SK-N-SH treated with all-trans-retinoic acid at 6 μM for 48 hours (cell line): ENCODE measurements around the gene CD84.

Experiments used
- ARNTL ChIP-seq: fragments of 450-650 bp; formaldehyde crosslinking; IDR thresholded peaks from 2 replicates; pipeline ENCODE4 v1.5.0; 2020; ENCODE audit warnings: low read depth, mild to moderate bottlenecking, moderate library complexity, borderline replicate concordance
- BACH2 ChIP-seq: fragments of 250-450 bp; sonication (Bioruptor Pico); IDR thresholded peaks from 2 replicates; pipeline ENCODE4 v1.9.0; 2021; ENCODE audit warnings: mild to moderate bottlenecking, borderline replicate concordance
- CSRNP3 ChIP-seq: fragments of 250-450 bp; sonication (Bioruptor Pico); IDR thresholded peaks from 2 replicates; pipeline ENCODE4 v1.5.1; 2021; ENCODE audit warnings: mild to moderate bottlenecking, moderate library complexity
- ESRRG ChIP-seq: fragments of 250-450 bp; sonication (Bioruptor Pico); IDR thresholded peaks from 2 replicates; pipeline ENCODE4 v1.6.1; 2021; ENCODE audit warnings: mild to moderate bottlenecking
- GLIS3 ChIP-seq: fragments of 250-450 bp; sonication (Bioruptor Pico); IDR thresholded peaks from 2 replicates; pipeline ENCODE4 v1.5.0; 2020; ENCODE audit warnings: mild to moderate bottlenecking, moderate library complexity
- ISL1 ChIP-seq: fragments of 250-450 bp; sonication (Bioruptor Pico); IDR thresholded peaks from 2 replicates; pipeline ENCODE4 v2.1.2; 2022; ENCODE audit warnings: mild to moderate bottlenecking, moderate library complexity
- OSR1 ChIP-seq: fragments of 250-450 bp; sonication (Bioruptor Pico); IDR thresholded peaks from 2 replicates; pipeline ENCODE4 v1.8.0; 2022; ENCODE audit warnings: moderate library complexity, mild to moderate bottlenecking, inconsistent platforms
- PATZ1 ChIP-seq: fragments of 250-450 bp; sonication (Bioruptor Pico); IDR thresholded peaks from 2 replicates; pipeline ENCODE4 v1.8.0; 2020; ENCODE audit warnings: mild to moderate bottlenecking, moderate library complexity, borderline replicate concordance
- PPARA ChIP-seq: fragments of 250-450 bp; sonication (Bioruptor Pico); IDR thresholded peaks from 2 replicates; pipeline ENCODE4 v1.5.0; 2020; ENCODE audit warnings: mild to moderate bottlenecking, borderline replicate concordance
- ZNF565 ChIP-seq: fragments of 450-650 bp; formaldehyde crosslinking; conservative IDR thresholded peaks from 2 replicates; pipeline ENCODE4 v1.5.0; 2020; ENCODE audit warnings: low read depth, mild to moderate bottlenecking, moderate library complexity
- ZNF70 ChIP-seq: fragments of 450-650 bp; formaldehyde crosslinking; IDR thresholded peaks from 2 replicates; pipeline ENCODE4 v1.5.0; 2020; ENCODE audit warnings: mild to moderate bottlenecking, moderate library complexity

GRCh38 chr1:160578175-160578524, 1.1 kb downstream of the CD84 start:
- TF ChIP-seq BACH2 (no peak), OSR1 (CRISPR knock-in tag) (no peak), ISL1 (CRISPR knock-in tag) (no peak), ZNF70 (CRISPR knock-in tag) (no peak), ZNF565 (CRISPR knock-in tag) (no peak), CSRNP3 (CRISPR knock-in tag) (no peak), PATZ1 (CRISPR knock-in tag) (no peak), ARNTL (CRISPR knock-in tag) (no peak), GLIS3 (CRISPR knock-in tag) (no peak), PPARA (CRISPR knock-in tag) (no peak), ESRRG (no peak)
